ENCODE data around the gene ZBTB7A. TPM values are rescaled to one million over a fixed set of nuclear protein-coding genes. Genes with fewer than 3 reads are reported as not detected.
A peak's percentile ranks its signal among the peaks of the same experiment; 100 is the strongest.

The ZBTB7A gene
- total RNA-seq, 4 donors from 2014 or later: 60.3 to 94.2 (median 77.4) TPM

DNA sequence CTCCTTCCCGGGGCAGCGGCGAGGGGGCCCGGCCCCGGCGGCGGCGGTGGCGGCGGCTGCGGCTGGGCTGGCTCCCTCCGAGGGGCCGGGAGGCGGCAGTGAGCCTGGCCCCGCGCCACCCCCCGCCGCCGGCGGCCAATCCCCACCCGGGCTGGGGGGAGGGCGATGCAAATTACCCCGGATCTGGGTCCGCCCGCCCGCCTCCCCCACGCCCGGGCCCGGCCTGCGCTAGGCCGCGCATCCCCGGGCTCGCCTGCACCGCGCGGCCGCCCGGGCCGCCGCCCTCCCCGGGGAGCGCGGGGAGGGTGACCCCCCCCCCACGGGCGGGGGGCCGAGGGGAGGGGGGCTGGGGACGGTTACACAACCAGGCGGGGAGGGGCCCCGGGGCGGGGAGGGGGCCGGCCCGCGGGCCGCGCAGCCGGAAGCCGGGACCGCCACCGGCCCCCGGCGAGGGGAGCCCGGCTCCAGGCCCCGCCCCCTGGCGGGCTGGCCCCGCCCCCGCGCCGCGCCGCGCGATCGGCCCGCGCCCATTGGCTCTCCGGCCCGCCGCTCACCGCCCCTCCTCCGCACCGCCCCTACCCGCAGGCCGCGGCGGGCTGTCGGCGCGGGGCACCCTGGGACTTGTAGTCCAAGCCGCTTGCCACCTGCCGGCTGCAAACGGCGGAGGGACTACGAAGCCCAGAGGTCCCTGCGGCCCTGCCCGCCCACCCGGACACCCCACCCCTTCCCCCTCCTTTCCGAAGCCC lies 1.1 kb downstream of the ZBTB7A start:
- no peaks in the 10 kb centered on the region for H3K9me3 ChIP-seq
- TF ChIP-seq EP300 (IDR thresholded peaks at IDR 0.05) (no peak), POLR2AphosphoS5 (IDR thresholded peaks at IDR 0.05) (peak in 1 of 3 donors; percentile 62), POLR2A (IDR thresholded peaks at IDR 0.05) (no peak)
- TF ChIP-seq, protein P1, sequence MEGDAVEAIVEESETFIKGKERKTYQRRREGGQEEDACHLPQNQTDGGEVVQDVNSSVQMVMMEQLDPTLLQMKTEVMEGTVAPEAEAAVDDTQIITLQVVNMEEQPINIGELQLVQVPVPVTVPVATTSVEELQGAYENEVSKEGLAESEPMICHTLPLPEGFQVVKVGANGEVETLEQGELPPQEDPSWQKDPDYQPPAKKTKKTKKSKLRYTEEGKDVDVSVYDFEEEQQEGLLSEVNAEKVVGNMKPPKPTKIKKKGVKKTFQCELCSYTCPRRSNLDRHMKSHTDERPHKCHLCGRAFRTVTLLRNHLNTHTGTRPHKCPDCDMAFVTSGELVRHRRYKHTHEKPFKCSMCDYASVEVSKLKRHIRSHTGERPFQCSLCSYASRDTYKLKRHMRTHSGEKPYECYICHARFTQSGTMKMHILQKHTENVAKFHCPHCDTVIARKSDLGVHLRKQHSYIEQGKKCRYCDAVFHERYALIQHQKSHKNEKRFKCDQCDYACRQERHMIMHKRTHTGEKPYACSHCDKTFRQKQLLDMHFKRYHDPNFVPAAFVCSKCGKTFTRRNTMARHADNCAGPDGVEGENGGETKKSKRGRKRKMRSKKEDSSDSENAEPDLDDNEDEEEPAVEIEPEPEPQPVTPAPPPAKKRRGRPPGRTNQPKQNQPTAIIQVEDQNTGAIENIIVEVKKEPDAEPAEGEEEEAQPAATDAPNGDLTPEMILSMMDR (IDR thresholded peaks at IDR 0.05): no peak
- no peaks in the 10 kb centered on the region for H3K36me3 ChIP-seq
- H3K27me3 ChIP-seq: no peaks in the 10 kb centered on the region
- peaks cover 54% of the 10 kb centered on the region for H3K4me1 ChIP-seq
- peak; percentile 97 for DNase-seq (ENCODE audit: low spot score in 2 of 2)
- peak overlapping the region; percentile 99 for H3K4me3 ChIP-seq
- no CpG with 5 or more reads among the region's 98 CpGs for WGBS
- H3K27ac ChIP-seq: peak overlapping the region; percentile 97

DNA sequence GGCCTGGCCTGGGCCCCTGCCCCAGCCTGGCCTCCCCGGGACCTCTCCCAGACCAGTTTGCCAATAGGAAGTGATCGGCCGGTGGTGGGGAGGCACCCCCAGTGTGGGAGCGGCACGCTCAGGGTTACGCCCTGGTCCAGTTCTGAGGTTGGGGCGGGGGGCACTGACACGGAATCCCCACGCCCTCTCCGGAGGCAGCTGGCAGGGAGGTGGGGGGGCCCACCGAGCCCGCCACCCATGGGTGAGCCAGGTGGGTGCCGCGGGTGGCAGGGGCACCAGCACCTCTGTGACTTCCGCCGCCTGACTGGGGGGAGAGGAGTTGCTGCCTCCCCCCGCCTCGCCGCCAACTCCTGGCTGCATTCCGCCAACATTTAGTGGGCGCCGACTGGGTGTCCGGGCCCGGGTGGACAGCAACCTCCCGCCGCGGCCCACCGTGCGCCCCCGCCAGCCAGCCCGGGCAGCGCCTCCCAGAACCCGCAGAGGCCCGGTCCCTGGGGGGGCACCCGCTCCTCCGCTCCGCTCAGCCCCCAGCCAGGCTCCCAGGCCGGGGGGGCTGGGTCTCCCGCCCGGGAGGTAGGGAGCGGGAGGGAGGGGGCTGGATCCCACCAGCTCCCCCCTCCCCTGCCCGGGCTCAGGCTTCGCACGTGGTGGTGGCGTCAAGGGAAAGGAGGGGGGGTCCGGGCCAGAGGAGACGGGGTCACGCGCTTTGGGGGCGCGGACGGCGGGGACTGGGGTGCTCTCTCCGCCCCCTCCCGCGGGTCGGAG lies 2.0 kb downstream of the ZBTB7A start:
- peaks cover 63% of the 10 kb centered on the region for H3K4me1 ChIP-seq
- H3K27ac ChIP-seq: peak overlapping the region; percentile 86
- no peaks in the 10 kb centered on the region for H3K27me3 ChIP-seq
- H3K9me3 ChIP-seq: no peaks in the 10 kb centered on the region
- no peaks in the 10 kb centered on the region for H3K36me3 ChIP-seq
- DNase-seq (ENCODE audit: low spot score in 2 of 2): peak in 1 of 2 donors; percentile 84
- 0% methylated on average over 2 of the region's 57 CpGs for WGBS
- TF ChIP-seq POLR2A (IDR thresholded peaks at IDR 0.05): no peak
- TF ChIP-seq, protein P1 (IDR thresholded peaks at IDR 0.05): no peak
- no peak for TF ChIP-seq EP300 (IDR thresholded peaks at IDR 0.05)
- no peak for TF ChIP-seq POLR2AphosphoS5 (IDR thresholded peaks at IDR 0.05)
- H3K4me3 ChIP-seq: peak overlapping the region; percentile 99

DNA sequence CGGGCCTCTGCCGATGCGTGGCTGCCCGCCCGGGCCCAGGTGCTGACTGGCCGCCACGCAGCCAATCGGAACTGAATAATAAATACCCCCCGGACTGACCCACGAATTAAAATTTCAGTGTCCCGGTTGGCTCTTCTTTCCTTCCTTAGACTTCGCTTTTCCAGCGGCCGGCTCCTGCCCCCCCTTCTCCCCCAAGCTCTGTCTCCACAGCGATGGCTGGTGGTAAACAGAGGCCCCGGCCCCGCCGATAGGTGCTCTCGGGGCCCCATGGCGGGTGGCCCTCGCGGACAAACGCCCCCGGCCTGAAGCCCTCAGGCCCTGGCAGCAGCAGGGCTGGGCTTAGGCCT lies 2.6 kb downstream of the ZBTB7A start:
- H3K27me3 ChIP-seq: no peaks in the 10 kb centered on the region
- H3K4me3 ChIP-seq: peak overlapping the region; percentile 99
- TF ChIP-seq, protein P1 (IDR thresholded peaks at IDR 0.05): no peak
- TF ChIP-seq POLR2A (IDR thresholded peaks at IDR 0.05) (no peak), POLR2AphosphoS5 (IDR thresholded peaks at IDR 0.05) (no peak), EP300 (IDR thresholded peaks at IDR 0.05) (no peak)
- H3K27ac ChIP-seq: peak overlapping the region; percentile 86
- DNase-seq (ENCODE audit: low spot score in 2 of 2): no peak
- H3K4me1 ChIP-seq: peaks cover 68% of the 10 kb centered on the region
- H3K9me3 ChIP-seq: no peaks in the 10 kb centered on the region
- H3K36me3 ChIP-seq: no peaks in the 10 kb centered on the region
- WGBS: 2% methylated on average over 10 of the region's 24 CpGs

DNA sequence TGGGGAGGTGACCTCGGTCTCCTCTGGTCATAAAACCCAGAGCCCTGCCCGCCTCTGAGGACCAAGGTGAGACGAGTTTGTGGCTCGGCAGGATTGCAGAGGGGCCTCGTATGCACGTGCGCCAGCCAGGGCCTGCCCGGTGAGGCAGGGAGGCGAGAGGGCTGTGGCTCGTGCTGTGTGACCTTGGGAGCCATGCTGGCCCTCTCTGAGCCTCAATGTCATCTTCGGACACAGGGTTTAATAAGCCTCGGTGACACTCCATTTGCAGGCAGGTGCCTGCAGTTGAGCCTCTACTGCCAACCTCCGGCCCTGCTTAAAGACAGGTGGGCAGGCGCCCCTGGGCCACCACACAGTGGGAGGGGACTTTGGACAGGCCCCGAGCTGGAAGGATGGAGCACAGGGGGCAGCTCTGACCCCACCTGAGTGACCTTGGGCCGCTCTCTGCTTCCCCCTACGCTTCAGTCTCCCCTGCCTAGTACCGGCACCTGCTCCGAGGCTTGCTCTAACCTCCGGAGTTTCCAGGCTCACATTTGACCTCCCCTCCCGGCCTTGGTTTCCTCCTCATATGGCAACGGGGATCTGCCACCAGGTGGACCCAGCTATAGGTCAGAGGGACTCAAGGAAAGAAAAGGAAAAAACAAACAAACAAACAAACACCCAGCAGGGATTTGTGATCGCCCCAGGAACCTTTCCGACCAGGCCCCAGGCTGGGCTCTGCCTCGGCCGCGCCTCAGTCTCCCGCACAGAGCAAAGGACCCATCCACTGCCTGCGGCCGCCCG lies 3.1 kb downstream of the ZBTB7A start:
- H3K36me3 ChIP-seq: no peaks in the 10 kb centered on the region
- peak overlapping the region; percentile 86 for H3K27ac ChIP-seq
- no peaks in the 10 kb centered on the region for H3K27me3 ChIP-seq
- WGBS: 33% methylated on average over 23 of the region's 31 CpGs
- no peak for DNase-seq (ENCODE audit: low spot score in 2 of 2)
- peaks cover 69% of the 10 kb centered on the region for H3K4me1 ChIP-seq
- H3K4me3 ChIP-seq: peak overlapping the region; percentile 99
- no peak for TF ChIP-seq POLR2AphosphoS5 (IDR thresholded peaks at IDR 0.05)
- no peak for TF ChIP-seq EP300 (IDR thresholded peaks at IDR 0.05)
- TF ChIP-seq POLR2A (IDR thresholded peaks at IDR 0.05): no peak
- no peaks in the 10 kb centered on the region for H3K9me3 ChIP-seq

DNA sequence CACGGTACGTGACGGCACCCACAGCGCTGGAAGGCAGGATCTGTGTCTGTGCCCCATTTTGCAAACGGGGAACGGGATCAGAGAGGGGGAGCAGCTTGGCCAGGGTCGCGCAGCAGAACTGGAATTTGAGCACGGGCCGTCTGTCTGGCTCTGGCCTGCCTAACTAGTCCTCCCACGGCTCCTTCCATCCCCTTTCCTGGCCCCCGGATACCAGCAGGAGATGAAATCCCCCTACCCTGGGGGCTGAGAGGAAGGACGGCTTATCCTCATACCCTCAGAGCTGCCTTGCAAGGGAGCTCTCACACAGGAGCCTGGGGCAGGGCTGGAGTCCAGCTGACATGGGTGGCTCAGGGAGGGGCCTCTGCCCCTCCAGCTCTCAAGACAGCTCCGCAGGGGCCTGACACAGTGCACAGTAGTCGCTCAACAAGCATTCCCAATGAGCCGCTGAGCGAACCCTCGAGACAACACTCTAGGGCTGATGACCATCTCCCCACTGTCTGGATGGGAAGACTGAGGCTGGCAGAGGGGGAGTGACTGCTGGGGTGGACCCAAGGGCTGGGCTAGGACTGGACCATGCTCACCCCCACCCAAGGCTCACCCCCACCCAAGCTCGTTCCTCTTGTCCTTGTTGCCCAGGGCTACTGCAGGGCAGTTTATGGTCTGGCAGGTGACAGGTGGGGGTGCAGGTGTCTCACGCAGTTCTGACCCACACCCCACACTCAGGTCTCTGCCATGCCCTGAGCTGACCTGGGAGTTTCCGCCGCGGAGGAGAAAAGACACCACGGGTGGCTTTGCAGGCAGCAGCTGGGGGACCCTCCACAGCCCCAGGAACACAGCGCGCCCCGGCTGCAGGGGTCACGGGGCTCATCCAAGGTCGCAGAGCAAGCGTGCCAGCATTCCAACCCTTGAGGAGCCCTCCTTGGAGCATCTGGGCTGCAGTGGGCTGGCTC lies 4.0 kb downstream of the ZBTB7A start:
- Histone ChIP-seq H3K4me1 (peaks cover 69% of the 10 kb centered on the region), H3K36me3 (no peaks in the 10 kb centered on the region), H3K27ac (peak overlapping the region; percentile 86), H3K4me3 (peak overlapping the region; percentile 99), H3K9me3 (no peaks in the 10 kb centered on the region), H3K27me3 (no peaks in the 10 kb centered on the region)
- TF ChIP-seq, protein P1 (IDR thresholded peaks at IDR 0.05): no peak
- no peak for TF ChIP-seq EP300 (IDR thresholded peaks at IDR 0.05)
- no peak for TF ChIP-seq POLR2A (IDR thresholded peaks at IDR 0.05)
- no peak for TF ChIP-seq POLR2AphosphoS5 (IDR thresholded peaks at IDR 0.05)
- no peak for DNase-seq (ENCODE audit: low spot score in 2 of 2)
- 66% methylated on average over 13 of the region's 30 CpGs for WGBS
